Breast epithelium (tissue), 3 donors: ENCODE measurements around the gene TMEM253.

Experiments
- POLR2A ChIP-seq: fragments of 450-650 bp; IDR thresholded peaks from one replicate; pipeline ENCODE4 v1.6.1; 2016; ENCODE audit warnings: antibody characterized with exemption, mild to moderate bottlenecking, moderate library complexity
- POLR2AphosphoS5 ChIP-seq, 3 donors: sonication (generic); formaldehyde crosslinking; IDR thresholded peaks; one replicate each; pipeline ENCODE4 v1.6.1; 2017; ENCODE audit warnings: antibody characterized with exemption in 3 of 3
- TF ChIP-seq, protein P1 (sequence below), 3 donors: fragments of 450-650 bp; IDR thresholded peaks; one replicate each; pipeline ENCODE4 v1.5.1; 2016 to 2017; ENCODE audit warnings: antibody characterized with exemption in 3 of 3, mild to moderate bottlenecking in 3 of 3, moderate library complexity in 3 of 3

DNA sequence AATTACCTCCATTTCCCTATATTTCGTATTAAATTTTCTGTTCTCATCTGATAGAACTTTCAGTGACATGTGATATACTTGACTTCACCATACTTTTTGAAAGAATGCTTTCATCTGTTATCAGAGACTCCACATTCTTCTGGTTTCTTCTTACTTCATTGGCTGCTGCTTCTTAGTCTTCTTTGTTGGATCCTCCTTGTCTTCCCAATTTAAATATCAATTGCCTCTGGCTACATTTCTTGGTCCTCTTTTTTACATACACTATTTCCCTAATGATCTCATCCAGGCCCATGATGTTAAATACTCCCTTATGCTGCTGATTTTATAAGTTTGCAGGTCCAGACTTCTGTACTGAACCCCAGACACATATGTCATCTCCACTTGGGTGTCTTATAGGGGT, 33.0 kb downstream of the TMEM253 start:
- TF ChIP-seq, protein P1, sequence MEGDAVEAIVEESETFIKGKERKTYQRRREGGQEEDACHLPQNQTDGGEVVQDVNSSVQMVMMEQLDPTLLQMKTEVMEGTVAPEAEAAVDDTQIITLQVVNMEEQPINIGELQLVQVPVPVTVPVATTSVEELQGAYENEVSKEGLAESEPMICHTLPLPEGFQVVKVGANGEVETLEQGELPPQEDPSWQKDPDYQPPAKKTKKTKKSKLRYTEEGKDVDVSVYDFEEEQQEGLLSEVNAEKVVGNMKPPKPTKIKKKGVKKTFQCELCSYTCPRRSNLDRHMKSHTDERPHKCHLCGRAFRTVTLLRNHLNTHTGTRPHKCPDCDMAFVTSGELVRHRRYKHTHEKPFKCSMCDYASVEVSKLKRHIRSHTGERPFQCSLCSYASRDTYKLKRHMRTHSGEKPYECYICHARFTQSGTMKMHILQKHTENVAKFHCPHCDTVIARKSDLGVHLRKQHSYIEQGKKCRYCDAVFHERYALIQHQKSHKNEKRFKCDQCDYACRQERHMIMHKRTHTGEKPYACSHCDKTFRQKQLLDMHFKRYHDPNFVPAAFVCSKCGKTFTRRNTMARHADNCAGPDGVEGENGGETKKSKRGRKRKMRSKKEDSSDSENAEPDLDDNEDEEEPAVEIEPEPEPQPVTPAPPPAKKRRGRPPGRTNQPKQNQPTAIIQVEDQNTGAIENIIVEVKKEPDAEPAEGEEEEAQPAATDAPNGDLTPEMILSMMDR (IDR thresholded peaks at IDR 0.05): no peak
- TF ChIP-seq POLR2A: no peak
- no peak for TF ChIP-seq POLR2AphosphoS5 (IDR thresholded peaks at IDR 0.05)
